Caco-2 (cell line): ENCODE data around the gene PHETA1. TPM values are rescaled to one million over a fixed set of nuclear protein-coding genes. Genes with fewer than 3 reads are reported as not detected.

Experiments
- BruUV-seq: library from RNA; stranded (reverse); fragments of 400-500 nt; replicated peaks from 2 replicates; lab custom pipeline; 2021; lab: Mats Ljungman, UMichigan
- CTCF ChIA-PET: fragments of 300-600 bp; sonication (Branson Sonifier 250); formaldehyde crosslinking; loops from one replicate; lab custom pipeline; 2022; ENCODE audit warnings: antibody characterized with exemption; lab: Charles Lee
- POLR2A ChIA-PET: fragments of 300-600 bp; sonication (Branson Sonifier 250); formaldehyde crosslinking; loops from one replicate; lab custom pipeline; 2022; ENCODE audit warnings: antibody characterized with exemption; lab: Charles Lee
- DNase-seq, 2 experiments: peaks; one replicate each; pipeline versions ENCODE4 v3.0.0 to v3.0.0-alpha.2; 2020 to 2022
- H3K27me3 ChIP-seq: replicated peaks from 2 replicates; pipeline ENCODE4 v1.6.0; 2011; ENCODE audit warnings: low read length; ENCODE audit not compliant: control insufficient read depth, insufficient read depth
- H3K36me3 ChIP-seq: 2 replicates; pipeline ENCODE4 v1.5.1; 2011; ENCODE audit warnings: low read length; ENCODE audit not compliant: control insufficient read depth, insufficient read depth
- H3K4me1 ChIP-seq: fragments of 250-450 bp; sonication (Bioruptor Pico); 2 replicates; pipeline ENCODE4 v1.5.1; 2020; ENCODE audit warnings: mild to moderate bottlenecking
- H3K4me3 ChIP-seq: 2 replicates; pipeline ENCODE4 v1.5.1; 2011; ENCODE audit warnings: low read depth, mild to moderate bottlenecking, control low read depth, low read length
- H3K9me3 ChIP-seq: fragments of 250-450 bp; sonication (Bioruptor Pico); 2 replicates; pipeline ENCODE4 v1.5.1; 2020; ENCODE audit warnings: mild to moderate bottlenecking, moderate library complexity
- H3K27ac Mint-ChIP-seq: one replicate; pipeline ENCODE4 v1.8.0; 2022; ENCODE audit warnings: mixed read lengths; ENCODE audit not compliant: unreplicated experiment
- H3K27me3 Mint-ChIP-seq: one replicate; pipeline ENCODE4 v1.8.0; 2022; ENCODE audit warnings: mixed read lengths; ENCODE audit not compliant: insufficient read depth, unreplicated experiment
- H3K36me3 Mint-ChIP-seq: one replicate; pipeline ENCODE4 v1.8.0; 2022; ENCODE audit warnings: mild to moderate bottlenecking, mixed read lengths; ENCODE audit not compliant: insufficient read depth, unreplicated experiment
- H3K4me1 Mint-ChIP-seq: one replicate; pipeline ENCODE4 v1.8.0; 2022; ENCODE audit warnings: low read depth, mixed read lengths; ENCODE audit not compliant: unreplicated experiment
- H3K4me3 Mint-ChIP-seq: one replicate; pipeline ENCODE4 v1.8.0; 2022; ENCODE audit warnings: mild to moderate bottlenecking, moderate library complexity, mixed read lengths; ENCODE audit not compliant: unreplicated experiment
- H3K9me3 Mint-ChIP-seq: one replicate; pipeline ENCODE4 v1.8.0; 2022; ENCODE audit warnings: mixed read lengths; ENCODE audit not compliant: unreplicated experiment
- CTCF ChIP-seq, 2 experiments: fragments of 200-600 bp in 1 of 2; IDR thresholded peaks; 1 replicate in 1 of 2; 2 replicates in 1 of 2; pipeline versions ENCODE4 v1.5.1 to v1.8.0; 2011 to 2022; ENCODE audit warnings: antibody characterized with exemption in 1 of 2, control low read depth in 1 of 2, inconsistent platforms in 1 of 2, low read depth in 1 of 2, low read length in 1 of 2, mild to moderate bottlenecking in 1 of 2, moderate library complexity in 1 of 2; ENCODE audit not compliant: insufficient read depth in 1 of 2, severe bottlenecking in 1 of 2, unreplicated experiment in 1 of 2
- intact Hi-C: fragments of 100-400 bp; cut with micrococcal nuclease; formaldehyde crosslinking; loops from one replicate; pipeline ENCODE4 v1.10.0; 2022; ENCODE audit not compliant: unreplicated experiment
- total RNA-seq: library from RNA; stranded (reverse); gene quantifications from 2 replicates; pipeline ENCODE4 v1.2.3, GENCODE V29; 2022

The PHETA1 gene
- total RNA-seq, 1 experiment from 2014 or later = 14.9 TPM

GRCh38 chr12:111366583-111366982, 2.3 kb downstream of the PHETA1 start:
- no peak overlapping the region for H3K4me3 Mint-ChIP-seq
- no peak overlapping the region for H3K27ac Mint-ChIP-seq
- H3K9me3 Mint-ChIP-seq = no peaks in the 10 kb centered on the region
- Histone ChIP-seq H3K27me3 (no peaks in the 10 kb centered on the region), H3K36me3 (no peaks in the 10 kb centered on the region), H3K4me3 (no peak overlapping the region), H3K4me1 (peaks cover 26% of the 10 kb centered on the region), H3K9me3 (no peaks in the 10 kb centered on the region)
- ChIA-PET POLR2A (no interaction called here), CTCF (interaction anchor here (1.3 to 2.0 kb wide), 2 partner anchors 30 to 409 kb away, joined by 3 to 9 read pairs; no protein-coding TSS in a partner anchor)
- intact Hi-C loops = no loop called here
- no peak for TF ChIP-seq CTCF (IDR thresholded peaks at IDR 0.05; ENCODE audit: insufficient read depth in 1 of 2, low read depth in 1 of 2, low read length in 1 of 2, severe bottlenecking in 1 of 2, unreplicated experiment in 1 of 2)
- DNase-seq = no peak
- no TSS peak for BruUV-seq
- no peaks in the 10 kb centered on the region for H3K27me3 Mint-ChIP-seq
- H3K4me1 Mint-ChIP-seq = peaks cover 12% of the 10 kb centered on the region
- peaks cover 19% of the 10 kb centered on the region for H3K36me3 Mint-ChIP-seq

- CTCF ChIA-PET = no interaction called here
- no TSS peak for BruUV-seq
- no peak overlapping the region for H3K4me3 Mint-ChIP-seq
Measured at GRCh38 chr12:111366075-111366474, 2.8 kb downstream of the PHETA1 start.

GRCh38 chr12:111363578-111363977, 5.3 kb downstream of the PHETA1 start:
- Histone ChIP-seq H3K4me1 (peaks cover 26% of the 10 kb centered on the region), H3K27me3 (no peaks in the 10 kb centered on the region), H3K9me3 (no peaks in the 10 kb centered on the region), H3K4me3 (no peak overlapping the region), H3K36me3 (no peaks in the 10 kb centered on the region)
- no peak for DNase-seq
- peaks cover 19% of the 10 kb centered on the region for H3K36me3 Mint-ChIP-seq
- ChIA-PET CTCF (no interaction called here), POLR2A (interaction anchor here (0.6 kb wide), 1 partner anchor 1479 kb away, joined by 3 read pairs; no protein-coding TSS in a partner anchor)
- H3K4me3 Mint-ChIP-seq = no peak overlapping the region
- no TSS peak for BruUV-seq
- H3K27me3 Mint-ChIP-seq = no peaks in the 10 kb centered on the region
- H3K4me1 Mint-ChIP-seq = peaks cover 20% of the 10 kb centered on the region
- intact Hi-C loops = no loop called here
- TF ChIP-seq CTCF (IDR thresholded peaks at IDR 0.05; ENCODE audit: insufficient read depth in 1 of 2, low read depth in 1 of 2, low read length in 1 of 2, severe bottlenecking in 1 of 2, unreplicated experiment in 1 of 2) = no peak
- H3K9me3 Mint-ChIP-seq = no peaks in the 10 kb centered on the region
- H3K27ac Mint-ChIP-seq = no peak overlapping the region

More at GRCh38 chr12:111366075-111366474, 2.8 kb downstream of the PHETA1 start:
- H3K9me3 ChIP-seq = no peaks in the 10 kb centered on the region
- H3K36me3 Mint-ChIP-seq = peaks cover 19% of the 10 kb centered on the region
- intact Hi-C loops = no loop called here
- no peak for TF ChIP-seq CTCF (IDR thresholded peaks at IDR 0.05; ENCODE audit: insufficient read depth in 1 of 2, low read depth in 1 of 2, low read length in 1 of 2, severe bottlenecking in 1 of 2, unreplicated experiment in 1 of 2)
- no peak overlapping the region for H3K4me3 ChIP-seq
- no peak for DNase-seq
- no peaks in the 10 kb centered on the region for H3K27me3 Mint-ChIP-seq
- no peaks in the 10 kb centered on the region for H3K36me3 ChIP-seq
- H3K27ac Mint-ChIP-seq = no peak overlapping the region
- peaks cover 16% of the 10 kb centered on the region for H3K4me1 Mint-ChIP-seq
- peaks cover 26% of the 10 kb centered on the region for H3K4me1 ChIP-seq
- no peaks in the 10 kb centered on the region for H3K9me3 Mint-ChIP-seq
- POLR2A ChIA-PET = no interaction called here
- H3K27me3 ChIP-seq = no peaks in the 10 kb centered on the region
